Osteocyte (in vitro differentiated cells): Measurements from ENCODE around the gene LMAN1. TPM values are rescaled to one million over a fixed set of nuclear protein-coding genes. Genes with fewer than 3 reads are reported as not detected.

Source experiments
- DNase-seq: peaks from one replicate; pipeline ENCODE4 v3.0.0; 2021; ENCODE audit warnings: mixed read lengths; ENCODE audit not compliant: unreplicated experiment; ENCODE audit errors: extremely low spot score
- H3K27ac Mint-ChIP-seq: one replicate; pipeline ENCODE4 v1.8.0; 2021; ENCODE audit warnings: mild to moderate bottlenecking, mixed read lengths; ENCODE audit not compliant: unreplicated experiment
- H3K27me3 Mint-ChIP-seq: one replicate; pipeline ENCODE4 v1.8.0; 2021; ENCODE audit warnings: mixed read lengths; ENCODE audit not compliant: unreplicated experiment
- H3K36me3 Mint-ChIP-seq: one replicate; pipeline ENCODE4 v1.8.0; 2021; ENCODE audit warnings: mixed read lengths; ENCODE audit not compliant: unreplicated experiment
- H3K4me1 Mint-ChIP-seq: one replicate; pipeline ENCODE4 v1.8.0; 2021; ENCODE audit warnings: mixed read lengths; ENCODE audit not compliant: unreplicated experiment
- H3K4me3 Mint-ChIP-seq: one replicate; pipeline ENCODE4 v1.8.0; 2021; ENCODE audit warnings: mild to moderate bottlenecking, moderate library complexity, mixed read lengths; ENCODE audit not compliant: unreplicated experiment
- H3K9me3 Mint-ChIP-seq: one replicate; pipeline ENCODE4 v1.8.0; 2021; ENCODE audit warnings: mixed read lengths; ENCODE audit not compliant: unreplicated experiment
- CTCF ChIP-seq: fragments of 200-600 bp; sonication (generic); IDR thresholded peaks from 2 replicates; pipeline ENCODE4 v1.5.0; 2021; ENCODE audit warnings: antibody characterized with exemption, mild to moderate bottlenecking, moderate library complexity
- total RNA-seq: library from RNA; stranded (reverse); gene quantifications from 2 replicates; pipeline ENCODE4 v1.2.1, GENCODE V29; 2021

Gene LMAN1
- total RNA-seq, 1 donor from 2014 or later, result 93.2 TPM

GRCh38 chr18:59352250-59352855 lies 6.7 kb downstream of the LMAN1 start:
- H3K27ac Mint-ChIP-seq, result no peak overlapping the region
- TF ChIP-seq CTCF, result no peak
- peaks cover 52% of the 10 kb centered on the region for H3K36me3 Mint-ChIP-seq

DNA sequence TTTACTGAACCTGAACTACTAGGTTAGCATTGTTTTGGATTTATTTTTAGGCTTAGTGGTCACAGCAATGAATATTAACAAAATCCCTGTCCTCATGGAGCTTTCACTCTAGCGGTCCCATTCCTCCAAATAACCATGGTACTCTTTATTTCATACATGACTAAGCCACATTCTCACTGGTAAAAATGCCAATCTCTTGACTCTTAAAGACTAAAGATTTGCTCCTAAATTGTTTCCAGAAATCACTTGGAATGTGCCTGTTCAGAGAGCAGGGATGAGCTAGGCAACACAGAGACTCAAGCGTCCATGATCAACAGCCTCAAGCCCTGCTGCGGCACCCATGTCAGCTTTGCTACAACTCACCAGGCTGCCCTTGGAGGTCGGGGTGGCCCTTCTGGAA lies 13.5 kb downstream of the LMAN1 start:
- no peaks in the 10 kb centered on the region for H3K4me1 Mint-ChIP-seq
- no peak for DNase-seq
- peaks cover 27% of the 10 kb centered on the region for H3K9me3 Mint-ChIP-seq
- H3K36me3 Mint-ChIP-seq, result peaks cover 73% of the 10 kb centered on the region
- no peak overlapping the region for H3K27ac Mint-ChIP-seq
- H3K27me3 Mint-ChIP-seq, result no peaks in the 10 kb centered on the region
- H3K4me3 Mint-ChIP-seq, result no peak overlapping the region
- TF ChIP-seq CTCF, result no peak

More at GRCh38 chr18:59352250-59352855, 6.7 kb downstream of the LMAN1 start:
- no peak overlapping the region for H3K4me3 Mint-ChIP-seq
- H3K4me1 Mint-ChIP-seq, result peaks cover 14% of the 10 kb centered on the region
- H3K9me3 Mint-ChIP-seq, result no peaks in the 10 kb centered on the region
- H3K27me3 Mint-ChIP-seq, result no peaks in the 10 kb centered on the region
- no peak for DNase-seq

DNA sequence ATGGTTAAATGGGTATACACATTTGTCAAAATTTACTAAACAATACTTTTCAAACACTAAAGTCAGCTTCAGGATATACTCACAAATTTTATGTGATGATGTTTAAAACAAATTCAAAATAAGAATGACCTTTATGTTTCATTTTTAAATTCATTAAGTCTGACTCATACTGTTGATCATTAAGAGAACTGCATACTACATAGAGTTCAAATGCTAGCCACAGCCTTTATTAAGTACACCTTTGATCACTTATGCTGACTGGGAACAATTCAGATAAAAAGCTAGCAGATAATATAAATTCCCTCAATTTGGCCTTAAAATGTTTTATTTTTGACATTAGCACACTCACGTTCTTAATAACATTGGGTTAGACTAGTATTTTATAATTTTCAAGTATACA lies 14.1 kb downstream of the LMAN1 start:
- peaks cover 78% of the 10 kb centered on the region for H3K36me3 Mint-ChIP-seq
- no peaks in the 10 kb centered on the region for H3K4me1 Mint-ChIP-seq
- H3K27me3 Mint-ChIP-seq, result no peaks in the 10 kb centered on the region
- no peak for TF ChIP-seq CTCF
- H3K27ac Mint-ChIP-seq, result no peak overlapping the region
- H3K4me3 Mint-ChIP-seq, result no peak overlapping the region
- H3K9me3 Mint-ChIP-seq, result peaks cover 30% of the 10 kb centered on the region
- DNase-seq, result no peak

DNA sequence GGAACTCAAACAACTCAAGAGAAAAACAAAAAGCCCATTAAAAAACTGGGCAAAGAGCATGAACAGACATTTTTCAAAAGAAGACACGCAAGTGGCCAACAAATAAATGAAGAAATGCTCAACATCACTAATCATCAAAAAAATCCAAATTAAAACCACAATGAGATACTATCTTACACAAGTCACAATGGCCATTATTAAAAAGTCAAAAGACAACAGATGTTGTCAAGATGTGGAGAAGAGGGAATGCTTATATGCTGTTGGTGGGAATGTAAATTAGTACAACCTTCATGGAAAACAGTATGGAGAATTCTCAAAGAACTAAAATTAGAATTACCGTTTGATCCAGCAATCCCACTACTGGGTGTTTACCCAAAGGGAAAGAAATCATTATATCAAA lies 15.1 kb downstream of the LMAN1 start:
- Mint-ChIP-seq H3K4me3 (no peak overlapping the region), H3K36me3 (peaks cover 74% of the 10 kb centered on the region), H3K4me1 (no peaks in the 10 kb centered on the region), H3K27ac (no peak overlapping the region), H3K9me3 (peaks cover 30% of the 10 kb centered on the region), H3K27me3 (no peaks in the 10 kb centered on the region)
- DNase-seq, result no peak
- no peak for TF ChIP-seq CTCF

GRCh38 chr18:59340817-59341216 lies 18.2 kb downstream of the LMAN1 start:
- no peaks in the 10 kb centered on the region for H3K27me3 Mint-ChIP-seq
- peaks cover 30% of the 10 kb centered on the region for H3K9me3 Mint-ChIP-seq
- no peak for DNase-seq
- H3K4me3 Mint-ChIP-seq, result no peak overlapping the region
- peaks cover 85% of the 10 kb centered on the region for H3K36me3 Mint-ChIP-seq
- no peaks in the 10 kb centered on the region for H3K4me1 Mint-ChIP-seq
- no peak overlapping the region for H3K27ac Mint-ChIP-seq
- TF ChIP-seq CTCF, result no peak
